Endothelial cell (in vitro differentiated cells): ENCODE measurements around the gene EEA1. TPM values are rescaled to one million over a fixed set of nuclear protein-coding genes. Genes with fewer than 3 reads are reported as not detected.

Experiments used
- DNase-seq: peaks from one replicate; pipeline ENCODE4 v3.0.0; 2021; ENCODE audit warnings: low spot score
- H3K27ac Mint-ChIP-seq: one replicate; pipeline ENCODE4 v1.8.0; 2021; ENCODE audit warnings: mixed read lengths, inconsistent platforms; ENCODE audit not compliant: unreplicated experiment
- H3K27me3 Mint-ChIP-seq: one replicate; pipeline ENCODE4 v1.8.0; 2021; ENCODE audit warnings: mild to moderate bottlenecking, moderate library complexity, mixed read lengths, inconsistent platforms; ENCODE audit not compliant: unreplicated experiment
- H3K36me3 Mint-ChIP-seq: one replicate; pipeline ENCODE4 v1.8.0; 2021; ENCODE audit warnings: mild to moderate bottlenecking, low read depth, mixed read lengths, inconsistent platforms; ENCODE audit not compliant: unreplicated experiment
- H3K4me1 Mint-ChIP-seq: one replicate; pipeline ENCODE4 v1.8.0; 2021; ENCODE audit warnings: mild to moderate bottlenecking, mixed read lengths, inconsistent platforms; ENCODE audit not compliant: unreplicated experiment
- H3K4me3 Mint-ChIP-seq: one replicate; pipeline ENCODE4 v1.8.0; 2021; ENCODE audit warnings: mild to moderate bottlenecking, mixed read lengths, inconsistent platforms; ENCODE audit not compliant: unreplicated experiment
- H3K9me3 Mint-ChIP-seq: one replicate; pipeline ENCODE4 v1.8.0; 2021; ENCODE audit warnings: mixed read lengths, inconsistent platforms; ENCODE audit not compliant: unreplicated experiment
- total RNA-seq: library from RNA; stranded (reverse); fragmentation: NEBNext Ultra II Directional; extraction: Animal tissue kit (Norgen Biotek cat#: 25700); gene quantifications from one replicate; pipeline ENCODE4 v1.2.1, GENCODE V29; 2021; ENCODE audit not compliant: unreplicated experiment
- TF ChIP-seq, protein P1 (sequence below): fragments of 200-600 bp; sonication (generic); IDR thresholded peaks from one replicate; pipeline ENCODE4 v1.5.0; 2021; ENCODE audit warnings: antibody characterized with exemption; ENCODE audit not compliant: unreplicated experiment

Gene EEA1
- total RNA-seq, 1 donor from 2014 or later: 14.1 TPM

DNA sequence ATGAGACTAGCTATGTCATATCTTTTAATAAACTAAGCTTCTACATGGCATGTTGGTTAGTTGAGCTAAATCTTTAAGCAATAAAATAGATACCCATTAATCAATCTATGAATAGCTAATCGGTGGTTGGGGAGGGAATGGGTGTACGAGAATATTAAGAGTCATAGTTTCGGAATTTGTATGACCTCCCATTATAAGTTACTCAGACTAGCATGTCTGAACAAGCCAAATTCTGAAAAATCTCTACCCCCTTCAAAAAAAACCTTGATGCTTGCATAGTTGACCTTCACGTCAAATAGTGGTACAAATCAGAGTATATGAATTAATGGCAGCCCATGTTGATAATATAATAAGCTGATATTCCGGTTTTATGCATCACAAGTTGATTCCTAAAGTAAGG, 166.3 kb downstream of the EEA1 start:
- H3K27me3 Mint-ChIP-seq: peaks cover 2% of the 10 kb centered on the region
- DNase-seq: no peak
- no peak overlapping the region for H3K4me3 Mint-ChIP-seq
- no peak overlapping the region for H3K27ac Mint-ChIP-seq
- H3K36me3 Mint-ChIP-seq: no peaks in the 10 kb centered on the region
- H3K9me3 Mint-ChIP-seq: no peaks in the 10 kb centered on the region
- TF ChIP-seq, protein P1, sequence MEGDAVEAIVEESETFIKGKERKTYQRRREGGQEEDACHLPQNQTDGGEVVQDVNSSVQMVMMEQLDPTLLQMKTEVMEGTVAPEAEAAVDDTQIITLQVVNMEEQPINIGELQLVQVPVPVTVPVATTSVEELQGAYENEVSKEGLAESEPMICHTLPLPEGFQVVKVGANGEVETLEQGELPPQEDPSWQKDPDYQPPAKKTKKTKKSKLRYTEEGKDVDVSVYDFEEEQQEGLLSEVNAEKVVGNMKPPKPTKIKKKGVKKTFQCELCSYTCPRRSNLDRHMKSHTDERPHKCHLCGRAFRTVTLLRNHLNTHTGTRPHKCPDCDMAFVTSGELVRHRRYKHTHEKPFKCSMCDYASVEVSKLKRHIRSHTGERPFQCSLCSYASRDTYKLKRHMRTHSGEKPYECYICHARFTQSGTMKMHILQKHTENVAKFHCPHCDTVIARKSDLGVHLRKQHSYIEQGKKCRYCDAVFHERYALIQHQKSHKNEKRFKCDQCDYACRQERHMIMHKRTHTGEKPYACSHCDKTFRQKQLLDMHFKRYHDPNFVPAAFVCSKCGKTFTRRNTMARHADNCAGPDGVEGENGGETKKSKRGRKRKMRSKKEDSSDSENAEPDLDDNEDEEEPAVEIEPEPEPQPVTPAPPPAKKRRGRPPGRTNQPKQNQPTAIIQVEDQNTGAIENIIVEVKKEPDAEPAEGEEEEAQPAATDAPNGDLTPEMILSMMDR: no peak
- peaks cover 6% of the 10 kb centered on the region for H3K4me1 Mint-ChIP-seq

DNA sequence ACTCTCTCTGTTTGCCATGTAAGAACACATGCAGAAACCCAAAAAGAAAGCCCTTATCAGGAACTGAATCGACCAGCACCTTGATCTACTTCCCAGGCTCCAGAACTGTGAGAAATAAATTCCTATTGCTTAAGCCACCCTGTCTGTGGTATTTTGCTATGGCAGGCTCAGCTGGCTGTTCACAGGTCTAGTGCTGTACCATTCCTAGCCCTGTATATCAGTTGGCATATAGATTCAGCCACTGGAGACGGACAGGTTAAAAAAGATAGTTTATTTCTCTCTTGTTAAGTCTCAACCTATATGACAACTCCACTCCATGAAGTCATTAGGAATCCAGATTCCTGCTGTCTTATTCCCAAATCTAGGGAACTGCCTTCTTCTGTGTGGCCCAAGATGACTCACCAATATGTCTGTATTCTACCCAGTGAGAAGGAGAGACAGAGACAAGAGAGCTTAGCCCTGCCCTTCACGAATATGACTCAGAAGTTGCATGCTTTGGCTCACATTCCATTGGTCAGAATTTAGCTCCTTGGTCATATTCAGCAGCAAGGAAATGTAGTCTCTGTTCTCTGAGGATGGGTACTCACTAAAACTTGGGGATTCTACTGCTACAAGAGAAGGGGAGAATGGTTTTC, 169.3 kb downstream of the EEA1 start:
- TF ChIP-seq, protein P1: no peak
- no peaks in the 10 kb centered on the region for H3K27me3 Mint-ChIP-seq
- peaks cover 15% of the 10 kb centered on the region for H3K4me1 Mint-ChIP-seq
- H3K9me3 Mint-ChIP-seq: no peaks in the 10 kb centered on the region
- H3K27ac Mint-ChIP-seq: no peak overlapping the region
- H3K36me3 Mint-ChIP-seq: no peaks in the 10 kb centered on the region
- no peak overlapping the region for H3K4me3 Mint-ChIP-seq
- DNase-seq: no peak

DNA sequence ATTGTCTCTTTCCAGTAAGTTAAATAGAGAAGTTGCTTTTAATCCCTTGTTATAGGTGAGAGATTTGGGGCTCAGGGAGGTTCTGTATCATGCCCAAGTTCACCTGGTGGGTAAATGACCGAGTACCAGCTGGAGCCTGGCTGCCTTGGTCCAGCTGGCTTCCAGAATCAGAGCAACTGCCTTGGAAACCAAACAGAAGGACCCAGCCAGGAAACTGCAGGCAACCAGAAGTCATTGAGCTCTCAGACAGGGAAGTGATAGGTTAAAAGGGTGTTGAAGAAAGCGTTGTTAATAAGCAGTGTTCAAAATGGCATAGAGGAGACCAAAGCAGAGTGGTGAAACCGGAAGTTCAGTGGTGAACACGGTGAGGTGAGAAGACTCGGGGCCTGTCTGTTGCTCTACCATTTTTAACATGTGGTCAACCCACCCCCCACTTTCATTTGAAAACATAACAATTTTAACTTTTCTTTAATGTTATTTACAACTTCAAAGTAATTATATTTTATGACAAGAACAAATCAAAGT, 171.4 kb downstream of the EEA1 start:
- H3K27ac Mint-ChIP-seq: no peak overlapping the region
- H3K4me3 Mint-ChIP-seq: no peak overlapping the region
- TF ChIP-seq, protein P1: no peak
- H3K36me3 Mint-ChIP-seq: no peaks in the 10 kb centered on the region
- H3K9me3 Mint-ChIP-seq: no peaks in the 10 kb centered on the region
- H3K4me1 Mint-ChIP-seq: peaks cover 28% of the 10 kb centered on the region
- H3K27me3 Mint-ChIP-seq: peaks cover 4% of the 10 kb centered on the region
- DNase-seq: no peak

DNA sequence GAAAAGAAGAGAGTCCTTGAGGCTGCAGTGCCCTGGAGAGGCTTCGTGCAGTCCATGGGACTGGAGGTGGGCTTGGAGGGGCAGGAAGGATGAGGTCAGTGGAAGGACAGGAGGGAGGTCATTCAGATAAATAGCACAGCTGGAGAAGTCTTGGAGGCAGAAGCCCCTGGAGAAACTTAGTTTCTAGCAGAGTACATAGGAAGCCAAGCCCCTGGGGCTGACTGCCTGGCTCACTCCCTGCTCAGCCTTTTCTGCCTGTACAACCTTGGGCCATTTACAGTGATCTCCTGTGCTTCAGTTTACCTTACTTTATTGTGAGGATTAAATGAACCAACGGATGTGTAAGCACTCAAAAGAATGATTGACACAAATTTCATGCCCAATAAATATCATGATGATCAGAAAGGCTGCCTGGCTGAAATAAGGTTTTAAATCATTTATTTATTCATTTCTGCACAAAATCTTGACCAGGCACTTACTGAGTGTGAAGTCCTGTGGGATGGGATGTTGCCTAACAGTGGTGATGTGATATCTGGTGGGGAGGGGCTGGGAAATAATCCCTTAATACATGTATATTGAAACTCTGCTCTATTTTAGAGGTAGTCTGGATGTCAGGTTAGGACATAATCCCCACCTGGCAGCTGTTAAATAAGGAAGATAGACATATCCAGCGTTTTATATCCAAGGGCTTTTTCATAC, 172.0 kb downstream of the EEA1 start:
- H3K27me3 Mint-ChIP-seq: peaks cover 4% of the 10 kb centered on the region
- DNase-seq: no peak
- no peak overlapping the region for H3K27ac Mint-ChIP-seq
- H3K9me3 Mint-ChIP-seq: no peaks in the 10 kb centered on the region
- H3K4me3 Mint-ChIP-seq: no peak overlapping the region
- H3K4me1 Mint-ChIP-seq: peaks cover 30% of the 10 kb centered on the region
- no peaks in the 10 kb centered on the region for H3K36me3 Mint-ChIP-seq
- TF ChIP-seq, protein P1: no peak
